ENCODE data around the gene RAB44. TPM values are rescaled to one million over a fixed set of nuclear protein-coding genes. Genes with fewer than 3 reads are reported as not detected.

The RAB44 gene
- total and polyA plus RNA-seq, 2 of the 13 experiments (the other 11 are each of a cell fraction or from before 2014, with no cell fraction given): not detected

- TF ChIP-seq ARNT2 (CRISPR knock-in tag; IDR thresholded peaks at IDR 0.05; ENCODE audit: low read depth) (peak; percentile 96), RFXAP (CRISPR knock-in tag; IDR thresholded peaks at IDR 0.05; ENCODE audit: borderline replicate concordance) (peak; percentile 74; the same call in 1 of the 2 replicates), HNF4A (CRISPR knock-in tag; IDR thresholded peaks at IDR 0.05) (0 out of 2 replicates have a peak, but pooled peaks have one; percentile 25), ZNF616 (CRISPR knock-in tag; IDR thresholded peaks at IDR 0.05; ENCODE audit: low read depth) (peak; percentile 88; the same call in 1 of the 2 replicates), ZBTB7B (CRISPR knock-in tag; IDR thresholded peaks at IDR 0.05) (peak; percentile 78), SAP130 (CRISPR knock-in tag; IDR thresholded peaks at IDR 0.05; ENCODE audit: low read depth) (peak; percentile 93), AHR (CRISPR knock-in tag; IDR thresholded peaks at IDR 0.05) (peak; percentile 41; the same call in 1 of the 2 replicates), RFX1 (IDR thresholded peaks at IDR 0.05) (no peak), DRAP1 (CRISPR knock-in tag; IDR thresholded peaks at IDR 0.05) (peak; percentile 100), ZFP36 (IDR thresholded peaks at IDR 0.05; ENCODE audit: borderline replicate concordance, low read depth, low read length, partially characterized antibody) (no peak), JUNB (CRISPR knock-in tag; IDR thresholded peaks at IDR 0.05; ENCODE audit: borderline replicate concordance) (no peak), ZNF329 (CRISPR knock-in tag; IDR thresholded peaks at IDR 0.05; ENCODE audit: low read depth) (peak; percentile 84; the same call in 1 of the 2 replicates), NCOA5 (CRISPR knock-in tag; IDR thresholded peaks at IDR 0.05) (no peak), CTCF (CRISPR knock-in tag; IDR thresholded peaks at IDR 0.05) (peak; percentile 7; the same call in 1 of the 2 replicates), TBP (CRISPR knock-in tag; IDR thresholded peaks at IDR 0.05) (no peak), ZNF558 (CRISPR knock-in tag; IDR thresholded peaks at IDR 0.05; ENCODE audit: borderline replicate concordance) (peak; percentile 86; the same call in 1 of the 2 replicates), ZNF572 (CRISPR knock-in tag; IDR thresholded peaks at IDR 0.05) (peak; percentile 87), ZNF552 (CRISPR knock-in tag; IDR thresholded peaks at IDR 0.05; ENCODE audit: borderline replicate concordance) (peak; percentile 65; the same call in 1 of the 2 replicates), TOPORS (CRISPR knock-in tag; IDR thresholded peaks at IDR 0.05) (no peak; the same call in 1 of the 2 replicates), NFE2 (CRISPR knock-in tag; IDR thresholded peaks at IDR 0.05) (no peak), NR2F6 (IDR thresholded peaks at IDR 0.05) (no peak), NR2F6 (CRISPR knock-in tag; IDR thresholded peaks at IDR 0.05) (peak; percentile 58)
- TF ChIP-seq, protein P1, sequence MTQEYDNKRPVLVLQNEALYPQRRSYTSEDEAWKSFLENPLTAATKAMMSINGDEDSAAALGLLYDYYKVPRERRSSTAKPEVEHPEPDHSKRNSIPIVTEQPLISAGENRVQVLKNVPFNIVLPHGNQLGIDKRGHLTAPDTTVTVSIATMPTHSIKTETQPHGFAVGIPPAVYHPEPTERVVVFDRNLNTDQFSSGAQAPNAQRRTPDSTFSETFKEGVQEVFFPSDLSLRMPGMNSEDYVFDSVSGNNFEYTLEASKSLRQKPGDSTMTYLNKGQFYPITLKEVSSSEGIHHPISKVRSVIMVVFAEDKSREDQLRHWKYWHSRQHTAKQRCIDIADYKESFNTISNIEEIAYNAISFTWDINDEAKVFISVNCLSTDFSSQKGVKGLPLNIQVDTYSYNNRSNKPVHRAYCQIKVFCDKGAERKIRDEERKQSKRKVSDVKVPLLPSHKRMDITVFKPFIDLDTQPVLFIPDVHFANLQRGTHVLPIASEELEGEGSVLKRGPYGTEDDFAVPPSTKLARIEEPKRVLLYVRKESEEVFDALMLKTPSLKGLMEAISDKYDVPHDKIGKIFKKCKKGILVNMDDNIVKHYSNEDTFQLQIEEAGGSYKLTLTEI (CRISPR knock-in tag; conservative IDR thresholded peaks at IDR 0.05): no peak
- TF ChIP-seq, protein P2, sequence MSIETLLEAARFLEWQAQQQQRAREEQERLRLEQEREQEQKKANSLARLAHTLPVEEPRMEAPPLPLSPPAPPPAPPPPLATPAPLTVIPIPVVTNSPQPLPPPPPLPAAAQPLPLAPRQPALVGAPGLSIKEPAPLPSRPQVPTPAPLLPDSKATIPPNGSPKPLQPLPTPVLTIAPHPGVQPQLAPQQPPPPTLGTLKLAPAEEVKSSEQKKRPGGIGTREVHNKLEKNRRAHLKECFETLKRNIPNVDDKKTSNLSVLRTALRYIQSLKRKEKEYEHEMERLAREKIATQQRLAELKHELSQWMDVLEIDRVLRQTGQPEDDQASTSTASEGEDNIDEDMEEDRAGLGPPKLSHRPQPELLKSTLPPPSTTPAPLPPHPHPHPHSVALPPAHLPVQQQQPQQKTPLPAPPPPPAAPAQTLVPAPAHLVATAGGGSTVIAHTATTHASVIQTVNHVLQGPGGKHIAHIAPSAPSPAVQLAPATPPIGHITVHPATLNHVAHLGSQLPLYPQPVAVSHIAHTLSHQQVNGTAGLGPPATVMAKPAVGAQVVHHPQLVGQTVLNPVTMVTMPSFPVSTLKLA (IDR thresholded peaks at IDR 0.05): no peak
- TF ChIP-seq, protein P3, sequence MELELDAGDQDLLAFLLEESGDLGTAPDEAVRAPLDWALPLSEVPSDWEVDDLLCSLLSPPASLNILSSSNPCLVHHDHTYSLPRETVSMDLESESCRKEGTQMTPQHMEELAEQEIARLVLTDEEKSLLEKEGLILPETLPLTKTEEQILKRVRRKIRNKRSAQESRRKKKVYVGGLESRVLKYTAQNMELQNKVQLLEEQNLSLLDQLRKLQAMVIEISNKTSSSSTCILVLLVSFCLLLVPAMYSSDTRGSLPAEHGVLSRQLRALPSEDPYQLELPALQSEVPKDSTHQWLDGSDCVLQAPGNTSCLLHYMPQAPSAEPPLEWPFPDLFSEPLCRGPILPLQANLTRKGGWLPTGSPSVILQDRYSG (CRISPR knock-in tag; IDR thresholded peaks at IDR 0.05): no peak
- TF ChIP-seq, protein P4, sequence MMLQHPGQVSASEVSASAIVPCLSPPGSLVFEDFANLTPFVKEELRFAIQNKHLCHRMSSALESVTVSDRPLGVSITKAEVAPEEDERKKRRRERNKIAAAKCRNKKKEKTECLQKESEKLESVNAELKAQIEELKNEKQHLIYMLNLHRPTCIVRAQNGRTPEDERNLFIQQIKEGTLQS (CRISPR knock-in tag; IDR thresholded peaks at IDR 0.05): no peak; the same call in 1 of the 2 replicates
Measured at GRCh38 chr6:36678488-36679042, 19.1 kb upstream of the RAB44 start, which contains the start of gene CDKN1A (continued).
